Stimulated activated naive CD8-positive, alpha-beta T cell treated with anti-CD3 and anti-CD28 coated beads, Interleukin-15, Interleukin-2, amounts not matched to agents 100 ng/mL and 50 ng/mL, for 24 hours (primary cell): ENCODE measurements around the gene ZNF484.
"Not testable (repeated sequence)": the region's sequence is repeated elsewhere in the genome, so short reads cannot be mapped to it uniquely, and the experiment has no call there.

ENCODE experiments used
- H3K27ac Mint-ChIP-seq: one replicate; pipeline ENCODE4 v1.8.0; 2021; ENCODE audit warnings: mild to moderate bottlenecking, mixed read lengths
- H3K27me3 Mint-ChIP-seq: one replicate; pipeline ENCODE4 v1.8.0; 2021; ENCODE audit warnings: mixed read lengths
- H3K36me3 Mint-ChIP-seq: one replicate; pipeline ENCODE4 v1.8.0; 2021; ENCODE audit warnings: low read depth, mixed read lengths
- H3K4me1 Mint-ChIP-seq: one replicate; pipeline ENCODE4 v1.8.0; 2021; ENCODE audit warnings: low read depth, mixed read lengths
- H3K4me3 Mint-ChIP-seq: one replicate; pipeline ENCODE4 v1.8.0; 2021; ENCODE audit warnings: mild to moderate bottlenecking, mixed read lengths
- H3K9me3 Mint-ChIP-seq: one replicate; pipeline ENCODE4 v1.8.0; 2021; ENCODE audit warnings: mixed read lengths

The ZNF484 gene

DNA sequence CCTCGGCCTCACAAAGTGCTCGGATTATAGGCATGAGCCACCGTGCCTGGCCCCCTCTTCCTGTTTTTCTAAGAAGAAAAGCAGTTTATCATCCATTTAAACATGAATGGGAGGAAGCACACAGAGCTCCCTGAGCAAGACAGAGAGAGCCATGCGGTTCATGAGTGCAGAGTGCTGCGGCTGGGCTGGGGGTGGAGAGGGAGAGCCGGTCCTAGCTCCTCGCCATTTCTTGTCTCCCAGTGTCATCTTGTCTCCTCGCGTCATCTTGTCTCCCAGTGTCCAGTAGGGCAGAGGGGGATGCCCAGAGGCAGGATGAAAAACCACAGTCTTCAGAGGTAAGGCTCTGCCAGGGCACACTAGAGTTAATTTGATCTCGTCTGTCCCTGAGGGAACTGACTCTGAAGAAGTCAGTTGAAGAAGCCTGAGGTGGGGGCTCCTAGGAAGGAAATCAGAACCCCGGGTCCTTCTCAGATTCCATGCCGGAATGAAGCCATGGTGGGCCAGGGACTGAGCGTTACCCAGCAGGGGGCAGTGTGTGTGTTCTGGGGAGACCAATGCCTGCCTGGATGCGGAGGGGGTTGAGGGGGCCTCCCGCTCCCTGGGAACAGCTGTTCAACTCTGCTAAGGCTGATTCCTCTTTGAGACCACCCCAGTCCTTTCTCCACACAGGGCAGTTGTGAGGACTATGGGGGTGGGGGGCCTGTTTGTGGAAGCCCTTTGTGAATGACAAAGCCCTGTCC is 6.0 kb upstream of the ZNF484 start:
- H3K27me3 Mint-ChIP-seq, H3K9me3 Mint-ChIP-seq, H3K36me3 Mint-ChIP-seq, H3K4me3 Mint-ChIP-seq, H3K27ac Mint-ChIP-seq: not testable (repeated sequence)
- peaks cover 25% of the 10 kb centered on the region for H3K4me1 Mint-ChIP-seq

DNA sequence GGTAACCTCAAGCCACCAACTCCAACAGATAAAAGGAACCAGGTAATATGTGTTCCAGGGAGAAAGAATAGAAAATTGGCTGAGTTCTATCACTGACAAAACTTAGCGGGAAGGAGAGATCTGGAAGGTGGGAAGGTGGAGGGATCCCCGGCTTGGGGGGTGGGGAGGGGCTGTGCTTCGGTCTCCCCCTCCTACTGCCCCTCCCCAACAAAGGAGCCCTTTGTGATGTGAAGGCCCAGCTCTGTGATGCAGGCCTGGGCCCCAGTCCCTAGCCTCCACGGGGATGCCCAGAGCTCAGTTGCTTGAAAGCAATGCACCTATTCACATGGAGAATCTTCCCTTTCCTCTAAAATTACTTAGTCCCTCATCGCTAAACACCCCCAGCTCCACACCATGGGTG is 4.4 kb upstream of the ZNF484 start:
- Mint-ChIP-seq H3K9me3 (peaks cover 5% of the 10 kb centered on the region), H3K27me3 (no peaks in the 10 kb centered on the region), H3K4me1 (peaks cover 19% of the 10 kb centered on the region), H3K4me3 (no peak overlapping the region), H3K36me3 (no peaks in the 10 kb centered on the region), H3K27ac (no peak overlapping the region)

DNA sequence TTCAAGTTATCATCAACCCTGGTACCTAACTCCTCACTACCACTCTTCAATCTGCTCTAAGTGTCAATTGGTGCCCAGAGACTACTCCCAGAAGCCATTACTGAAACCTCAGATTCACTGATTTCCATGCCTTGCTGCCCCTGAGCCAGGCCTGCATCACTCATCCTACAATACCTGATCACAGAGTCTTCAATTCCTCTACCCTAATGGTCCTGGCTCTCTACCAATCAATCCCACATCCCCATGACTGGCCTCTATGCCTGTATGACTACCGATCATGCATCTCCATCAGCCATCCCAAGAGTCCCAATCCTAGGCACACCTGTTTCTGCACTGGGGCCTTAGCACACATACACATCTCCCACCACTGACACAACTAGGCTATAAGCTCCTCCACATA is 2.5 kb downstream of the ZNF484 start:
- peaks cover 22% of the 10 kb centered on the region for H3K36me3 Mint-ChIP-seq
- H3K27ac Mint-ChIP-seq = no peak overlapping the region
- peaks cover 54% of the 10 kb centered on the region for H3K4me1 Mint-ChIP-seq
- H3K4me3 Mint-ChIP-seq = no peak overlapping the region
- peaks cover 5% of the 10 kb centered on the region for H3K9me3 Mint-ChIP-seq
- no peaks in the 10 kb centered on the region for H3K27me3 Mint-ChIP-seq

DNA sequence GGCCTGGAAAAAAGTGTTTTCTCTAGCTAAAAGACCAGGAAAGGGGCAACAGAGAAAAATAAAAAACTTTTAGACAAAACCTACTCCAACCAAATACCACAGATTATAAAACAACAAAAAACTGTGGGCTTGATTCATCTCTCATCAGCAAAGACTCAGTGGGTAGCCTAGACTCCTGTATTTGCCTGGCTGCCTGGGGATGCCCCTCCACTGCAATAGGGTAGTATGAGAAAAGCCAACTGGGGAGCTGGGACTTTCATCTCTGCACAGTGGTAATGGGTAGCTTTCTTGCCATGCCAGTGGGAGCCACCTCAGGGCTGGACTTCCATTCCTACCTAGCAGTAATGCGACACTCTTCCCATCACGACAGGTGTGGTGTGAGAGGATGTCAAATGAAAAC is 7.5 kb downstream of the ZNF484 start:
- H3K4me3 Mint-ChIP-seq = no peak overlapping the region
- H3K27ac Mint-ChIP-seq = no peak overlapping the region
- H3K36me3 Mint-ChIP-seq = peaks cover 54% of the 10 kb centered on the region
- no peaks in the 10 kb centered on the region for H3K27me3 Mint-ChIP-seq
- H3K9me3 Mint-ChIP-seq = no peaks in the 10 kb centered on the region
- peaks cover 33% of the 10 kb centered on the region for H3K4me1 Mint-ChIP-seq

DNA sequence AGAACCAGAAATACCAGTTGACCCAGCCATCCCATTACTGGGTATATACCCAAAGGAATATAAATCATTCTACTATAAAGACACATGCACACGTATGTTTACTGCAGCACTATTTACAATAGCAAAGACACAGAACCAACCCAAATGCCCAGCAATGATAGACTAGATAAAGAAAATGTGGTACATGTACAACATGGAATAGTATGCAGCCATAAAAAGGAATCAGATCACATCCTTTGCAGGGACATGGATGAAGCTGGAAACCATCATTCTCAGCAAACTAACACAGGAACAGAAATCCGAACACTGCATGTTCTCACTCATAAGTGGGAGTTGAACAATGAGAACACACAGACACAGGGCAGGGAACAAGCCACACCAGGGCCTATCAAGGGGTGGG is 11.2 kb downstream of the ZNF484 start:
- H3K36me3 Mint-ChIP-seq = peaks cover 72% of the 10 kb centered on the region
- not testable (repeated sequence) for H3K4me3 Mint-ChIP-seq, H3K9me3 Mint-ChIP-seq, H3K27ac Mint-ChIP-seq, H3K27me3 Mint-ChIP-seq
- H3K4me1 Mint-ChIP-seq = peaks cover 33% of the 10 kb centered on the region

DNA sequence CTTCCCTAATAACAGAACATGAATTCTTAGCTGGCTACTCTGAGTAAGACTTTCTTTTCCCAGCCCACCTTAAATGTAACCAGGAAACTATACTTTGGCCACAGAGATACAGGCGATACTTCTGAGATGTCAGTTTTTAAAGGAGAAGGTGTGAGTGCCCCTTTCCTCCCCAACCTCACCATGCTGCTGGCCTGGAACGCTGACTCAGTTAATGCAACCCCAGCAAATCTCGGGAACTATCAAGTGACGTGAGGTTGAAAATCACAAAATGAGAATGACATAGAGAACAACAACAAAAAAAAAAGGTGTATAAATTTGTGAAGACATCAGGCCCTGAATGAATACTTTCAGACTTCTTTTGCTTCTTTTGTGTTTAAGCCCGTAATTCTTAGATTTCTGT is 13.7 kb downstream of the ZNF484 start:
- Mint-ChIP-seq H3K4me3 (no peak overlapping the region), H3K4me1 (peaks cover 26% of the 10 kb centered on the region), H3K27ac (no peak overlapping the region), H3K27me3 (no peaks in the 10 kb centered on the region), H3K9me3 (no peaks in the 10 kb centered on the region), H3K36me3 (peaks cover 76% of the 10 kb centered on the region)

DNA sequence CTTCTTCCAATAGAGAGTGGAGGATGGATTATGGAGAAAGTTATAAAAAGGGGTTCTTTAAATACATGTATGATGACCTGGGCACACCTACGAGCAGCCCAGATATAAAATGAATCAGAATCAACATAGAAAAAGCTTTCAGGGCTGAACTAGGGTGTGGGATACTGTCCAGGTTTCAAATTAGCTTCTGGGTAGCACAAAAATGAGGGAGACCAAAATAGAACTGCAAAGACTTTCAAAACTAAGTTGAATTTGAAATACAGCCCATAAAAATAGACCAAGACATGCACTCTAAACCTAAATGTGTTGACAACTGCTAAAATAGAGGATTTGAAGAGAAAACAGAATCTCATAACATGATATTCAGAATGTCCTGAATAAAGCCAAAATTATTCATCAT is 17.0 kb downstream of the ZNF484 start:
- Mint-ChIP-seq H3K4me3 (no peak overlapping the region), H3K27ac (no peak overlapping the region), H3K27me3 (no peaks in the 10 kb centered on the region), H3K9me3 (no peaks in the 10 kb centered on the region), H3K4me1 (peaks cover 26% of the 10 kb centered on the region), H3K36me3 (peaks cover 74% of the 10 kb centered on the region)

DNA sequence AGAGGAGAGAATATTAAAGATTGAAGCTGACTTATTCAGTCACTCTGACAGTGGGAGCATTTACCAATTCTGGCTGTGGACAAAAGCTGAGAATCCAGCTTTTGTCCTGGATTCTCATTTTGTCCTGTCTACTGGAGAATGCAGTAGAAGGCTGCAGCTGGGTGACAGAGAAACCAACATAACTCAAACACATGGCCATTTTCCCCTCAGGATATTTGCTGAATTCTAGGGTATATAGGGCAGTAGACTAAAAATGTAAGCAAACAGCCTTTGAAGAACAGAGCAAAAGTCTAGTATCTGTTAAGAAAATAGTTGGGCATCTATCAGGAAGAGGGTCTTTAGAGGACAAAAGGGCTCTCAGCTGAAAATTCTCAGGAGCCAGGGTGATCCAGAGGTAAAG is 20.6 kb downstream of the ZNF484 start:
- Mint-ChIP-seq H3K36me3 (peaks cover 79% of the 10 kb centered on the region), H3K9me3 (no peaks in the 10 kb centered on the region), H3K4me1 (peaks cover 17% of the 10 kb centered on the region), H3K27me3 (no peaks in the 10 kb centered on the region), H3K27ac (no peak overlapping the region), H3K4me3 (no peak overlapping the region)

DNA sequence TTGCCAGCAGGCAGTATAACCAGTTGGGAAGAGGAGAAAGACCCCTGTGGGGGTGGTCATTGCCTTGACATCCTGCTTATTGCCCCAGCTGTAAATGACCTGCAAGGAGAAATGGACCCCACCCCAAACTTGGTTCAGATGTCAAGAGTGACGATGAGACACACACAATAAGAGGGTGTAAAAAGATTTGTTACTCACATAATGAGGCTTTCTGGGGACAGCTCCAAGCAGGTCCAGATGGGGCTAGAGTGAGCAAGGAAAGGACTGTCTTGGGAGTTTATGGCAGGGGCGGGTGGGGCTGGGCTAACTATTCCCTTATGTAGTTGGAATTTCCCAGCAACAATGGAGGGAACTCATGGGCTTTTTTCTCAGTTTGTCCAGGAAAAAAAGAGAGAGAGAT is 24.1 kb downstream of the ZNF484 start:
- H3K9me3 Mint-ChIP-seq = peaks cover 13% of the 10 kb centered on the region
- peaks cover 86% of the 10 kb centered on the region for H3K36me3 Mint-ChIP-seq
- H3K27ac Mint-ChIP-seq = no peak overlapping the region
- no peaks in the 10 kb centered on the region for H3K4me1 Mint-ChIP-seq
- H3K4me3 Mint-ChIP-seq = no peak overlapping the region
- H3K27me3 Mint-ChIP-seq = no peaks in the 10 kb centered on the region

DNA sequence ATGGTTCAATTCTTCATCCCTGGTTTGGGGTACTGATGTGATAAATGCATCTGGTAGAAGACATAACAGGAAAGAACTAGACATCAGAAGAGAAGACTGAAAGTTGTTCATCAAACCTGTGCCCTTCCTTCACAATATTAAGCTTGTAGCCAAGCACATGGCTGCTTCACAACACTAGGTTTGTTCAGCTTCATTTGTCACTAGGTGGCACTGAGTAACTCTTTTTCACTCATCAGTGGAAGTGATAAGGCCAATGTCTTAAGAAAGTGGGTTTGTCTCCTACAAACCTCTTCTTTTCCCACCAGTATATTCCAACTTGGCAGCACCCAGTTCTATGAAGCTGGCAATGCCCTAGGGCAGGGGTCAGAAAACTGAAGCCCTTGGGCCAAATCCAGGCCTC is 26.9 kb downstream of the ZNF484 start:
- peaks cover 92% of the 10 kb centered on the region for H3K36me3 Mint-ChIP-seq
- no peaks in the 10 kb centered on the region for H3K4me1 Mint-ChIP-seq
- H3K27ac Mint-ChIP-seq = no peak overlapping the region
- H3K4me3 Mint-ChIP-seq = no peak overlapping the region
- H3K27me3 Mint-ChIP-seq = no peaks in the 10 kb centered on the region
- H3K9me3 Mint-ChIP-seq = peaks cover 39% of the 10 kb centered on the region

DNA sequence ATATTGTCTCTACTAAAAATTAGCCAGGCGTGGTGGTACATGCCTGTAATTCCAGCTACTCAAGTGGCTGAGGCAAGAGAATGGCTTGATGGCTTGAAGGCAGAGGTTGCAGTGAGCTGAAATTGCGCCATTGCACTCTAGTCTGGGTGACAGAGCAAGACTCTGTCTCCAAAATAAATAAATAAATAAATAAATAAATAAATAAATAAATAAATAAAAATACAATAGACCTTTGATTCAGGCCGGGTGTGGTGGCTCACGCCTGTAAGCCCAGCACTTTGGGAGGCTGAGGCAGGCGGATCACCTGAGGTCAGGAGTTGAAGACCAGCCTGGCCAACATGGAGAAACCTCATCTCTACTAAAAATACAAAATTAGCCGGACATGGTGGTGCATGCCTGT is 29.1 kb downstream of the ZNF484 start:
- Mint-ChIP-seq H3K36me3 (peaks cover 95% of the 10 kb centered on the region), H3K9me3 (peaks cover 57% of the 10 kb centered on the region)
- H3K4me1 Mint-ChIP-seq, H3K27ac Mint-ChIP-seq, H3K4me3 Mint-ChIP-seq, H3K27me3 Mint-ChIP-seq: not testable (repeated sequence)

DNA sequence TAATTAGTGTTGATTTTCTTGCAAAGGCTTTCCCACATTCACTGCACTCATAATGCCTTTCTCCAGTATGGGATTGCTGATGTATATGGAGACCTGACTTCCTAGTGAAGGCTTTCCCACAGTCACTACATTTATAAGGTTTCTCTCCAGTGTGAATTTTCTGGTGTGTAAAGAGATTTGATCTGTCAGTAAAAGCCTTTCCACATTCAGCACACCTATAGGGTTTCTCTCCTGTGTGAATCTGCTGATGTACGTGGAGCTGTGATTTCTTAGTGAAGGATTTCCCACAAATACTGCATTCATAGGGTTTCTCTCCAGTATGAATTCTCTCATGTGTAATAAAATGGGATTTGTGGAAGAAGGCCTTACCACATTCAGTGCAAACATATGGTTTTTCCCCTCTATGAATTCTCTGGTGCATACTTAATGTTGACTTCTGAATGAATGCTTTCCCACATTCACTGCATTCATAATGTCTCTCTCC is 31.1 kb downstream of the ZNF484 start:
- peaks cover 63% of the 10 kb centered on the region for H3K9me3 Mint-ChIP-seq
- H3K36me3 Mint-ChIP-seq = peaks cover 92% of the 10 kb centered on the region
- H3K4me1 Mint-ChIP-seq = no peaks in the 10 kb centered on the region
- H3K27ac Mint-ChIP-seq = no peak overlapping the region
- no peak overlapping the region for H3K4me3 Mint-ChIP-seq
- no peaks in the 10 kb centered on the region for H3K27me3 Mint-ChIP-seq

DNA sequence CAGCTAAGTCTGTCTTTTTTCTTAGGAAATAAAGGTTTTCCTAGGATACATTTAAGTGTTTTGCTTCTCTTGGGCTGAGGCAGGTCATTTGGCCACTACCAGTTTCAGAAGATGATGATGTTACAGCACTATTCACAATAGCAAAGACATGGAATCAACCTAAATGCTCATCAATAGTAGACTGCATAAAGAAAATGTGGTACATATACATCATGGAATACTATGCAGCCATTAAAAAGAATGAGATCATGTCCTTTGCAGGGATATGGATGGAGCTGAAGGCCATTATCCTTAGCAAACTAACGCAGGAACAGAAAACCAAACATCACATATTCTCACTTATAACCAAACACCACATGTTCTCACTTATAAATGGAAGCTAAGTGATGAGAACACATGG is 39.4 kb downstream of the ZNF484 start:
- H3K4me3 Mint-ChIP-seq, H3K27ac Mint-ChIP-seq, H3K4me1 Mint-ChIP-seq, H3K27me3 Mint-ChIP-seq: not testable (repeated sequence)
- Mint-ChIP-seq H3K9me3 (peaks cover 45% of the 10 kb centered on the region), H3K36me3 (peaks cover 34% of the 10 kb centered on the region)

DNA sequence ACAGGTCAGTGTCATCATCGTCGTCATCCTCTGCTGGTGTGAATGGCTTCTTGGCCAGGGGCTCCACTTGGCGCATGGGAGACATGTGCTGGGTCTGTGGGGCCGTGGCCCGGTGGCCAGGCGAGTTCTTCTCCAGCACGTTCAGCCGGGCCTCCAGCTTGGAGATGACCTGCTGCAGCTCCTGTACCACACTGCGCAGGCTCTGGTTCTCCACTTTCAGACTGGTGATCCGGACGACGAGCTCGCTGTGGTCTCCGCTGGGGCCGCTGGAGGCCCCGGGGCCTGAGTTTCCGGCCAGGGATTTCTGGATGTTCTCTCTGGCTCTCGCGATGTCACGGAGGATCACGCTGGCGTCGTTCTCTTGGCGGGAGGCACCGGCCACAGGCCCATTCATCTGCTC is 40.6 kb downstream of the ZNF484 start:
- Mint-ChIP-seq H3K27ac (no peak overlapping the region), H3K9me3 (peaks cover 46% of the 10 kb centered on the region), H3K4me3 (no peak overlapping the region), H3K4me1 (no peaks in the 10 kb centered on the region), H3K36me3 (peaks cover 28% of the 10 kb centered on the region), H3K27me3 (no peaks in the 10 kb centered on the region)

DNA sequence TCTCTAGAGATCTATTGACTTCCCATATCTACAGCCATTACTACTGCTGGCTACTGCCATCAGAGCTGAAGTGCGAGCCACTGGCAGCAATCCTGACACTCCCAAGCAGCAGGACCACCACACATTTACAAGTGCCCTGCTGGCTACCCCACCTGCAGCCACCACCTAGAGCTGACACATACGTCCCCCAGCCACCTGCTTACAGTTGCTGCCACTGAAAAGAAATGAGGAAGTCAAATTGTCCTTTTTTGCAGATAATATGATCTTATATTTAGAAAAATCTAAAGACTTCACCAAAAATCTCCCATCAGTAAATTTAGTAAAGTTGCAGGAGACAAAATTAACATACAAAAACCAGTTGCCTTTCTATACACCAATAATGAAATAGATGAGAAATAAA is 48.4 kb downstream of the ZNF484 start:
- Mint-ChIP-seq H3K4me3 (no peak overlapping the region), H3K9me3 (peaks cover 13% of the 10 kb centered on the region), H3K27ac (no peak overlapping the region), H3K36me3 (peaks cover 8% of the 10 kb centered on the region), H3K4me1 (no peaks in the 10 kb centered on the region), H3K27me3 (peaks cover 3% of the 10 kb centered on the region)

DNA sequence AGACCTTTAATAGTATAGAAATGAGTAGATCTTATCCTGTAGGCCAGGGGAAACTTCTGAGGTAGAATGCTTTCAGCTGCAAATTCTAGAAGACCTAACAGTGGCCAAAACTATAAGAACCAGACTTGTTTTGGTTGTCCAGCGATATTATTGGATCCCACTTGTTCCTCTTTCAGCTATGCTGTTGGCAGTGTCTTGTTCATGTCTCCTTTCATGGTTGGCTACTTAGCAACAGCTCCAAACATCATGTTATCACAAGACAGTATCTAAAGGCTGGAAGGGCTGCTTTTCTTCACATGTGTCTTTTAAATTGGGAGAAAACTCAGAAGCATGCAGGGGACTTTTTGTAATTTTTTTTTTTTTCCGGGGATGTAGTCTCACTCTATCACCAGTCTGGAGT is 52.8 kb downstream of the ZNF484 start:
- not testable (repeated sequence) for H3K9me3 Mint-ChIP-seq, H3K36me3 Mint-ChIP-seq

More for the DNA sequence above, 52.8 kb downstream of the ZNF484 start:
- H3K27ac Mint-ChIP-seq, H3K4me3 Mint-ChIP-seq, H3K4me1 Mint-ChIP-seq: not testable (repeated sequence)
- peaks cover 12% of the 10 kb centered on the region for H3K27me3 Mint-ChIP-seq
